Measurements from ENCODE around the gene MAP2K3.

DNA sequence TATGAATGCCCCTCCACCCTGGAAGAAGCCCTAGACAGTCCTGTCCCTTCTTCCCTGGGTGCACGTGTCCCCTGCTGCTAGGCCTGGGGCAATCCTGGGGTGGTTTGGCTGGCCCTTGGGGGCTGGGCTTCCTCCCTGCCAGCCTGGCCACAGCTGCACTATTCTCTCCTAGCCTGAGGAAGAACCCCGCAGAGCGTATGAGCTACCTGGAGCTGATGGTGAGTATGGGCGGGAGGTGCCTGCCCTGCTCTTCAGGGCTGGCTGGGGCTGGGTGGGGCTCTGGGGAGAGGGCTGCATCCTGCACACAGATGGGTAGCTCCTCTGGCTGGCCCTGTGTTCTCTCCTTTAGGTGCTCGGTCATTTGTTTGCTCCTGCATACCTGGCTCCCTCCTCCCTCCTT, 28.8 kb downstream of the MAP2K3 start:
- TF ChIP-seq, protein P1, sequence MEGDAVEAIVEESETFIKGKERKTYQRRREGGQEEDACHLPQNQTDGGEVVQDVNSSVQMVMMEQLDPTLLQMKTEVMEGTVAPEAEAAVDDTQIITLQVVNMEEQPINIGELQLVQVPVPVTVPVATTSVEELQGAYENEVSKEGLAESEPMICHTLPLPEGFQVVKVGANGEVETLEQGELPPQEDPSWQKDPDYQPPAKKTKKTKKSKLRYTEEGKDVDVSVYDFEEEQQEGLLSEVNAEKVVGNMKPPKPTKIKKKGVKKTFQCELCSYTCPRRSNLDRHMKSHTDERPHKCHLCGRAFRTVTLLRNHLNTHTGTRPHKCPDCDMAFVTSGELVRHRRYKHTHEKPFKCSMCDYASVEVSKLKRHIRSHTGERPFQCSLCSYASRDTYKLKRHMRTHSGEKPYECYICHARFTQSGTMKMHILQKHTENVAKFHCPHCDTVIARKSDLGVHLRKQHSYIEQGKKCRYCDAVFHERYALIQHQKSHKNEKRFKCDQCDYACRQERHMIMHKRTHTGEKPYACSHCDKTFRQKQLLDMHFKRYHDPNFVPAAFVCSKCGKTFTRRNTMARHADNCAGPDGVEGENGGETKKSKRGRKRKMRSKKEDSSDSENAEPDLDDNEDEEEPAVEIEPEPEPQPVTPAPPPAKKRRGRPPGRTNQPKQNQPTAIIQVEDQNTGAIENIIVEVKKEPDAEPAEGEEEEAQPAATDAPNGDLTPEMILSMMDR (IDR thresholded peaks at IDR 0.05) = no peak
- TF ChIP-seq POLR2A (IDR thresholded peaks at IDR 0.05) = no peak
- no peak for TF ChIP-seq POLR2AphosphoS5 (IDR thresholded peaks at IDR 0.05)
- TF ChIP-seq EP300 (IDR thresholded peaks at IDR 0.05) = no peak
